Smooth muscle cell (in vitro differentiated cells): ENCODE measurements around the gene CCNI. TPM values are rescaled to one million over a fixed set of nuclear protein-coding genes. Genes with fewer than 3 reads are reported as not detected.

Experiments used
- DNase-seq: peaks from one replicate; lab custom pipeline; 2025; ENCODE audit not compliant: unreplicated experiment; lab: John Stamatoyannopoulos, UW
- H2AFZ ChIP-seq: fragments of 200-600 bp; sonication (generic); 2 replicates; pipeline ENCODE4 v1.6.0; 2016; ENCODE audit warnings: antibody characterized with exemption, low read depth, mild to moderate bottlenecking
- H3F3A ChIP-seq: fragments of 200-600 bp; sonication (generic); 2 replicates; pipeline ENCODE4 v1.6.0; 2017; ENCODE audit warnings: antibody characterized with exemption, low read depth
- H3K27ac ChIP-seq: fragments of 200-600 bp; sonication (generic); 2 replicates; pipeline ENCODE4 v1.5.1; 2016; ENCODE audit warnings: low read depth, mild to moderate bottlenecking
- H3K27me3 ChIP-seq: fragments of 200-600 bp; sonication (generic); 2 replicates; pipeline ENCODE4 v1.6.1; 2016; ENCODE audit warnings: low read depth, mild to moderate bottlenecking
- H3K36me3 ChIP-seq: fragments of 200-600 bp; sonication (generic); 2 replicates; pipeline ENCODE4 v1.5.1; 2016; ENCODE audit warnings: low read depth
- H3K4me1 ChIP-seq: fragments of 200-600 bp; sonication (generic); 2 replicates; pipeline ENCODE4 v1.5.1; 2016; ENCODE audit warnings: low read depth
- H3K4me2 ChIP-seq: fragments of 200-600 bp; sonication (generic); 2 replicates; pipeline ENCODE4 v1.6.0; 2016; ENCODE audit warnings: mild to moderate bottlenecking
- H3K4me3 ChIP-seq: fragments of 200-600 bp; sonication (generic); 2 replicates; pipeline ENCODE4 v1.5.1; 2016; ENCODE audit warnings: mild to moderate bottlenecking
- H3K79me2 ChIP-seq: fragments of 200-600 bp; sonication (generic); 2 replicates; pipeline ENCODE4 v1.6.0; 2016; ENCODE audit warnings: low read depth, mild to moderate bottlenecking
- H3K9ac ChIP-seq: fragments of 200-600 bp; sonication (generic); 2 replicates; pipeline ENCODE4 v1.6.0; 2016; ENCODE audit warnings: low read depth
- H3K9me3 ChIP-seq: fragments of 200-600 bp; sonication (generic); replicated peaks from 2 replicates; pipeline ENCODE4 v1.5.1; 2016; ENCODE audit warnings: low read depth
- H4K20me1 ChIP-seq: fragments of 200-600 bp; sonication (generic); 2 replicates; pipeline ENCODE4 v1.6.0; 2016; ENCODE audit warnings: low read depth
- WGBS: methylation state at CpG from one replicate; pipeline ENCODE4 v1.1.7; 2016; ENCODE audit warnings: low lambda C conversion rate; 5-methylcytosine and 5-hydroxymethylcytosine counted together
- polyA plus RNA-seq: library from polyadenylated mRNA; unstranded; fragments of >200 nt; fragmentation: Nextera tagmentation; extraction: Ambion mirVana; gene quantifications from 2 replicates; pipeline ENCODE4 v1.2.1, GENCODE V29; 2016
- total RNA-seq: library from RNA; depleted of rRNA; stranded (reverse); fragments of >200 nt; gene quantifications from 2 replicates; pipeline ENCODE4 v1.2.3, GENCODE V29; 2014
- TF ChIP-seq, protein P1 (sequence below): fragments of 200-600 bp; sonication (generic); IDR thresholded peaks from 2 replicates; pipeline ENCODE4 v1.5.1; 2017; ENCODE audit warnings: borderline replicate concordance, mild to moderate bottlenecking, antibody characterized with exemption; ENCODE audit not compliant: insufficient read depth, poor library complexity, severe bottlenecking

CCNI gene
- total and polyA plus RNA-seq, 2 experiments from 2014 or later, result 205 to 222 TPM

DNA sequence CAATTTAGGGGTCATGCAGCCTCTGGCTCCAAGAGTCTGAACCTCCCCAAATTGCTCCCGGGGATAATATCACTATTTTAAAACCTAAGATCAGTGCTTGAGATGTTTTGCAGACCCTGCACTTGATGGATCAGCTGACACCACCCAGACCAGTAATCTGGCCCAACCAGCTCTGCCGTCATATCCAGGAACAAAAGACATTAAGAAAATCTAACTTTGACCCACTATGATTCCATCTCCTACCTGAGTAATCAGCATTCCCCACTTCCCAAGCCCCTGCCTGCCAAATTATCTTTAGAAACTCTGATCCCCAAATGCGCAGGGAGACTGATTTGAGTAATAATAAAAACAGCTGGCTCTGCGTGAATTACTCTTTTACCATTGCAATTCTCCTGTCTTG lies 46.9 kb upstream of the CCNI start:
- no peak overlapping the region for H3K4me3 ChIP-seq
- no peaks in the 10 kb centered on the region for H3K79me2 ChIP-seq
- H3F3A ChIP-seq, result no peaks in the 10 kb centered on the region
- no peaks in the 10 kb centered on the region for H3K9me3 ChIP-seq
- no peak overlapping the region for H2AFZ ChIP-seq
- H3K9ac ChIP-seq, result no peak overlapping the region
- no peaks in the 10 kb centered on the region for H3K27me3 ChIP-seq
- no peak overlapping the region for H3K4me2 ChIP-seq
- WGBS, result 49% methylated on average over 4 of the region's 4 CpGs
- no peak for DNase-seq
- TF ChIP-seq, protein P1, sequence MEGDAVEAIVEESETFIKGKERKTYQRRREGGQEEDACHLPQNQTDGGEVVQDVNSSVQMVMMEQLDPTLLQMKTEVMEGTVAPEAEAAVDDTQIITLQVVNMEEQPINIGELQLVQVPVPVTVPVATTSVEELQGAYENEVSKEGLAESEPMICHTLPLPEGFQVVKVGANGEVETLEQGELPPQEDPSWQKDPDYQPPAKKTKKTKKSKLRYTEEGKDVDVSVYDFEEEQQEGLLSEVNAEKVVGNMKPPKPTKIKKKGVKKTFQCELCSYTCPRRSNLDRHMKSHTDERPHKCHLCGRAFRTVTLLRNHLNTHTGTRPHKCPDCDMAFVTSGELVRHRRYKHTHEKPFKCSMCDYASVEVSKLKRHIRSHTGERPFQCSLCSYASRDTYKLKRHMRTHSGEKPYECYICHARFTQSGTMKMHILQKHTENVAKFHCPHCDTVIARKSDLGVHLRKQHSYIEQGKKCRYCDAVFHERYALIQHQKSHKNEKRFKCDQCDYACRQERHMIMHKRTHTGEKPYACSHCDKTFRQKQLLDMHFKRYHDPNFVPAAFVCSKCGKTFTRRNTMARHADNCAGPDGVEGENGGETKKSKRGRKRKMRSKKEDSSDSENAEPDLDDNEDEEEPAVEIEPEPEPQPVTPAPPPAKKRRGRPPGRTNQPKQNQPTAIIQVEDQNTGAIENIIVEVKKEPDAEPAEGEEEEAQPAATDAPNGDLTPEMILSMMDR, result no peak
- no peaks in the 10 kb centered on the region for H3K36me3 ChIP-seq
- no peaks in the 10 kb centered on the region for H3K4me1 ChIP-seq
- H4K20me1 ChIP-seq, result no peaks in the 10 kb centered on the region
- no peak overlapping the region for H3K27ac ChIP-seq

GRCh38 chr4:77121736-77122240 lies 46.0 kb upstream of the CCNI start:
- 50% methylated on average over 5 of the region's 5 CpGs for WGBS
- H3K27me3 ChIP-seq, result no peaks in the 10 kb centered on the region
- no peak for DNase-seq
- no peak overlapping the region for H3K9ac ChIP-seq
- H2AFZ ChIP-seq, result no peak overlapping the region
- TF ChIP-seq, protein P1, result no peak
- H3K4me1 ChIP-seq, result no peaks in the 10 kb centered on the region
- H3K9me3 ChIP-seq, result no peaks in the 10 kb centered on the region
- H3K27ac ChIP-seq, result no peak overlapping the region
- no peaks in the 10 kb centered on the region for H4K20me1 ChIP-seq
- no peaks in the 10 kb centered on the region for H3K36me3 ChIP-seq
- no peaks in the 10 kb centered on the region for H3F3A ChIP-seq
- no peaks in the 10 kb centered on the region for H3K79me2 ChIP-seq
- no peak overlapping the region for H3K4me3 ChIP-seq
- H3K4me2 ChIP-seq, result peak overlapping the region; percentile 22

GRCh38 chr4:77120886-77121508 lies 45.2 kb upstream of the CCNI start:
- no peak for DNase-seq
- no peak overlapping the region for H3K9ac ChIP-seq
- no peaks in the 10 kb centered on the region for H3K4me1 ChIP-seq
- H3K27ac ChIP-seq, result no peak overlapping the region
- 90% methylated on average over 8 of the region's 8 CpGs for WGBS
- no peaks in the 10 kb centered on the region for H3K79me2 ChIP-seq
- H3K4me2 ChIP-seq, result no peak overlapping the region
- H2AFZ ChIP-seq, result no peak overlapping the region
- H4K20me1 ChIP-seq, result no peaks in the 10 kb centered on the region
- no peaks in the 10 kb centered on the region for H3K36me3 ChIP-seq
- H3K4me3 ChIP-seq, result no peak overlapping the region
- no peaks in the 10 kb centered on the region for H3K27me3 ChIP-seq
- TF ChIP-seq, protein P1, result no peak
- H3K9me3 ChIP-seq, result no peaks in the 10 kb centered on the region
- no peaks in the 10 kb centered on the region for H3F3A ChIP-seq

DNA sequence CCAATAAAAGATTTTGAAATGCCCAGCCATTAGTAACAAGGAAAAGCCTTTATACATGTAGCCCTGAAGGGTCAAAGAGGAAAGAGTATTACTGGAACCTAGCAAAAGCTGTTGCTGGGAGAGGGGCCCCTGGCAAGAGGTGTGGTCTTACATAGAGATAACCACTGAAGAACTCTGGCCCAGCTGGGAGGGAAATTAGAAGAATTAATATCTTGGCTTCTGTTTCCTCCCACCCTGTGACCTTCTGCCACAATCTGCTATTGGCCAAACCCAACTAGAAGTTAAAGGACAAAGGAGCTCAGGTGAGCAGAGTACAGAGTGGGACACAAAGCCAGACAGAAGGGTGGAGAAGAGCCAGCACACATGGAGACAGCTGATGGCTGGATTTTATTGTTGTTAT lies 41.9 kb upstream of the CCNI start:
- Histone ChIP-seq H3K79me2 (no peaks in the 10 kb centered on the region), H3K4me2 (no peak overlapping the region), H3K4me3 (no peak overlapping the region), H3F3A (no peaks in the 10 kb centered on the region), H3K4me1 (no peaks in the 10 kb centered on the region), H3K27ac (no peak overlapping the region), H3K9ac (no peak overlapping the region), H3K9me3 (no peaks in the 10 kb centered on the region), H4K20me1 (no peaks in the 10 kb centered on the region), H3K36me3 (no peaks in the 10 kb centered on the region), H2AFZ (no peak overlapping the region), H3K27me3 (no peaks in the 10 kb centered on the region)
- DNase-seq, result no peak
- TF ChIP-seq, protein P1, result no peak
